HTR-8/SVneo (cell line): ENCODE measurements around the gene ZNF283.

Experiments
- DNase-seq: peaks from one replicate; pipeline ENCODE4 v3.0.0; 2011; ENCODE audit warnings: low spot score, mixed read lengths; ENCODE audit not compliant: insufficient read length
- FAIRE-seq: peaks from 2 replicates; lab custom pipeline; 2011; peaks lifted over from hg19 to GRCh38; lab: Jason Lieb, UNC

Gene ZNF283

GRCh38 chr19:43826787-43827754, at the start of gene ZNF283:
Gene ZNF283 (plus strand): TSS chr19:43827321. CDS start chr19:43833505, 6,184 bp downstream.
- DNase-seq (peak; percentile 92), FAIRE-seq (peak; percentile 49)

GRCh38 chr19:43778651-43779050, 48.5 kb upstream of the ZNF283 start:
- DNase-seq: no peak
- FAIRE-seq: no peak

- DNase-seq (no peak), FAIRE-seq (no peak)
These were observed 47.8 kb upstream of the ZNF283 start for GRCh38 chr19:43779147-43779819.

GRCh38 chr19:43779820-43780219, 47.3 kb upstream of the ZNF283 start:
- FAIRE-seq (no peak), DNase-seq (no peak)

- no peak for DNase-seq
- FAIRE-seq: peak; percentile 65
These were observed 46.2 kb upstream of the ZNF283 start, which contains the start of gene KCNN4 for GRCh38 chr19:43780706-43781525. Gene KCNN4 (minus strand): TSS chr19:43780973. CDS start chr19:43780861, 112 bp downstream.

- FAIRE-seq: no peak
- DNase-seq: no peak
These were observed 45.4 kb upstream of the ZNF283 start for GRCh38 chr19:43781630-43782310.

GRCh38 chr19:43782311-43782660, 44.8 kb upstream of the ZNF283 start:
- FAIRE-seq (no peak), DNase-seq (no peak)

- FAIRE-seq (peak; percentile 52), DNase-seq (no peak)
These were observed 44.4 kb upstream of the ZNF283 start for GRCh38 chr19:43782689-43783231.

- FAIRE-seq (no peak), DNase-seq (no peak)
These were observed 43.5 kb upstream of the ZNF283 start for GRCh38 chr19:43783636-43784035.

- no peak for FAIRE-seq
- peak; percentile 78 for DNase-seq
These were observed 42.7 kb upstream of the ZNF283 start for GRCh38 chr19:43784241-43784980.

GRCh38 chr19:43784981-43785808, 41.9 kb upstream of the ZNF283 start:
- peak; percentile 62 for DNase-seq
- no peak for FAIRE-seq

- no peak for FAIRE-seq
- no peak for DNase-seq
These were observed 40.5 kb upstream of the ZNF283 start for GRCh38 chr19:43786665-43787064.

GRCh38 chr19:43789029-43789428, 38.1 kb upstream of the ZNF283 start:
- FAIRE-seq: no peak

GRCh38 chr19:43790587-43790986, 36.5 kb upstream of the ZNF283 start:
- FAIRE-seq (no peak), DNase-seq (no peak)

More at GRCh38 chr19:43789029-43789428, 38.1 kb upstream of the ZNF283 start:
- DNase-seq: no peak

- FAIRE-seq: no peak
These were observed 30.0 kb upstream of the ZNF283 start for GRCh38 chr19:43797118-43797517.

GRCh38 chr19:43797556-43797955, 29.6 kb upstream of the ZNF283 start:
- FAIRE-seq (no peak), DNase-seq (no peak)

More at GRCh38 chr19:43797118-43797517, 30.0 kb upstream of the ZNF283 start:
- no peak for DNase-seq

GRCh38 chr19:43798026-43798545, 29.0 kb upstream of the ZNF283 start:
- DNase-seq (no peak), FAIRE-seq (peak; percentile 81)
